HCT116 (cell line): ENCODE data around the gene MAP1LC3B2.

Source experiments
- EZH2phosphoT487 ChIP-seq: fragments of 200-600 bp; IDR thresholded peaks from 2 replicates; pipeline ENCODE4 v1.6.1; 2018; ENCODE audit warnings: antibody characterized with exemption, borderline replicate concordance
- JUND ChIP-seq: IDR thresholded peaks from 2 replicates; pipeline ENCODE4 v1.6.1; 2012
- POLR2A ChIP-seq: IDR thresholded peaks from 2 replicates; pipeline ENCODE4 v1.7.0; 2011; ENCODE audit warnings: borderline replicate concordance; ENCODE audit not compliant: insufficient read depth, insufficient read length; ENCODE audit errors: extremely low read depth
- RAD21 ChIP-seq: IDR thresholded peaks from 2 replicates; pipeline ENCODE4 v1.6.1; 2012; ENCODE audit warnings: low read depth, mild to moderate bottlenecking
- SIN3A ChIP-seq: IDR thresholded peaks from 2 replicates; pipeline ENCODE4 v1.6.1; 2012; ENCODE audit warnings: low read depth
- SP1 ChIP-seq: IDR thresholded peaks from 2 replicates; pipeline ENCODE4 v1.6.1; 2012; ENCODE audit warnings: low read depth
- TF ChIP-seq, protein P1 (sequence below), 3 experiments: fragments of 200-600 bp in 1 of 3; sonication (generic) in 1 of 3; IDR thresholded peaks in 2 of 3; conservative IDR thresholded peaks in 1 of 3; 2 replicates each; pipeline ENCODE4 v1.5.1; 2012 to 2017; ENCODE audit warnings: low read depth in 2 of 3, low read length in 2 of 3, antibody characterized with exemption in 1 of 3, borderline replicate concordance in 1 of 3, control low read depth in 1 of 3, mild to moderate bottlenecking in 1 of 3, mixed read lengths in 1 of 3, mixed run types in 1 of 3, moderate library complexity in 1 of 3; ENCODE audit not compliant: insufficient read depth in 1 of 3
- TF ChIP-seq, protein P2 (sequence below): IDR thresholded peaks from 2 replicates; pipeline ENCODE4 v1.6.1; 2011; ENCODE audit warnings: mild to moderate bottlenecking, low read length, moderate library complexity; ENCODE audit not compliant: insufficient replicate concordance; ENCODE audit errors: extremely low read depth
- TF ChIP-seq, protein P3 (sequence below): IDR thresholded peaks from 2 replicates; pipeline ENCODE4 v1.6.1; 2012

DNA sequence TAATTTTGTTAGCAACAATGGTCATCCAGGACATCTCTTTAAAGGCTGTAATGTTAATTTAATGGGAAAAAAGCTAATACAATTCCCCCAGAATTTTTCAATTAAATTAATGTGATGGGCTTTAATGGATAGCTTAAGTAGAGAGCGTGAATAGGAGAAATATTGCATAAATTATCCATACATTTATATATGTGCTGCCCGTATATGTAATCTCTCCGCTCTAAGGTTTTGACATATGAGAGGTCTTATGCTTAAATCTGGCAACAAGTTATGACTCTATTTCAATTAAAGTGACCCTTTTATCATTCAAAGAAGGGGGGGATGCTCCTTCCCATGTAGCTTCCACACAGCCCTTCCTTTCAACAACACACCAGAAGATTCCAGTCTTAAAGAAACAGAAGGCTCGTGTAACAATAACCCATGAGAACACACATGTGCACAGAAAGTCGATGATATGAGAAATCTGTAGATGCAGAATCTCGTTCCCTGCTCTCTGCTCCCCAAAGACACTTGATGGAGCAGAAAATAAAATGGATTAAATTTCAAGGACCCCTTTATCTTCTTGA is 24.0 kb downstream of the MAP1LC3B2 start:
- TF ChIP-seq EZH2phosphoT487 (no peak), JUND (no peak), RAD21 (no peak), SIN3A (no peak), SP1 (no peak), POLR2A (no peak)
- TF ChIP-seq, protein P1, sequence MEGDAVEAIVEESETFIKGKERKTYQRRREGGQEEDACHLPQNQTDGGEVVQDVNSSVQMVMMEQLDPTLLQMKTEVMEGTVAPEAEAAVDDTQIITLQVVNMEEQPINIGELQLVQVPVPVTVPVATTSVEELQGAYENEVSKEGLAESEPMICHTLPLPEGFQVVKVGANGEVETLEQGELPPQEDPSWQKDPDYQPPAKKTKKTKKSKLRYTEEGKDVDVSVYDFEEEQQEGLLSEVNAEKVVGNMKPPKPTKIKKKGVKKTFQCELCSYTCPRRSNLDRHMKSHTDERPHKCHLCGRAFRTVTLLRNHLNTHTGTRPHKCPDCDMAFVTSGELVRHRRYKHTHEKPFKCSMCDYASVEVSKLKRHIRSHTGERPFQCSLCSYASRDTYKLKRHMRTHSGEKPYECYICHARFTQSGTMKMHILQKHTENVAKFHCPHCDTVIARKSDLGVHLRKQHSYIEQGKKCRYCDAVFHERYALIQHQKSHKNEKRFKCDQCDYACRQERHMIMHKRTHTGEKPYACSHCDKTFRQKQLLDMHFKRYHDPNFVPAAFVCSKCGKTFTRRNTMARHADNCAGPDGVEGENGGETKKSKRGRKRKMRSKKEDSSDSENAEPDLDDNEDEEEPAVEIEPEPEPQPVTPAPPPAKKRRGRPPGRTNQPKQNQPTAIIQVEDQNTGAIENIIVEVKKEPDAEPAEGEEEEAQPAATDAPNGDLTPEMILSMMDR (IDR thresholded peaks at IDR 0.05 in 2 of 3, conservative IDR thresholded peaks at IDR 0.05 in 1 of 3; ENCODE audit: borderline replicate concordance in 1 of 3, insufficient read depth in 1 of 3, low read depth in 2 of 3, low read length in 2 of 3), result no peak
- TF ChIP-seq, protein P2, sequence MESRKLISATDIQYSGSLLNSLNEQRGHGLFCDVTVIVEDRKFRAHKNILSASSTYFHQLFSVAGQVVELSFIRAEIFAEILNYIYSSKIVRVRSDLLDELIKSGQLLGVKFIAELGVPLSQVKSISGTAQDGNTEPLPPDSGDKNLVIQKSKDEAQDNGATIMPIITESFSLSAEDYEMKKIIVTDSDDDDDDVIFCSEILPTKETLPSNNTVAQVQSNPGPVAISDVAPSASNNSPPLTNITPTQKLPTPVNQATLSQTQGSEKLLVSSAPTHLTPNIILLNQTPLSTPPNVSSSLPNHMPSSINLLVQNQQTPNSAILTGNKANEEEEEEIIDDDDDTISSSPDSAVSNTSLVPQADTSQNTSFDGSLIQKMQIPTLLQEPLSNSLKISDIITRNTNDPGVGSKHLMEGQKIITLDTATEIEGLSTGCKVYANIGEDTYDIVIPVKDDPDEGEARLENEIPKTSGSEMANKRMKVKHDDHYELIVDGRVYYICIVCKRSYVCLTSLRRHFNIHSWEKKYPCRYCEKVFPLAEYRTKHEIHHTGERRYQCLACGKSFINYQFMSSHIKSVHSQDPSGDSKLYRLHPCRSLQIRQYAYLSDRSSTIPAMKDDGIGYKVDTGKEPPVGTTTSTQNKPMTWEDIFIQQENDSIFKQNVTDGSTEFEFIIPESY, result no peak
- TF ChIP-seq, protein P3, sequence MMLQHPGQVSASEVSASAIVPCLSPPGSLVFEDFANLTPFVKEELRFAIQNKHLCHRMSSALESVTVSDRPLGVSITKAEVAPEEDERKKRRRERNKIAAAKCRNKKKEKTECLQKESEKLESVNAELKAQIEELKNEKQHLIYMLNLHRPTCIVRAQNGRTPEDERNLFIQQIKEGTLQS, result no peak
